GM21723 (cell line): ENCODE measurements around the gene NME7.
"Not testable (repeated sequence)": the region's sequence is repeated elsewhere in the genome, so short reads cannot be mapped to it uniquely, and the experiment has no call there.

Experiments
- ATAC-seq: cut with Tn5 transposase; IDR thresholded peaks from one replicate; pipeline ENCODE4 v1.9.1; 2021; ENCODE audit warnings: mild to moderate bottlenecking, moderate library complexity; ENCODE audit not compliant: unreplicated experiment

Gene NME7

DNA sequence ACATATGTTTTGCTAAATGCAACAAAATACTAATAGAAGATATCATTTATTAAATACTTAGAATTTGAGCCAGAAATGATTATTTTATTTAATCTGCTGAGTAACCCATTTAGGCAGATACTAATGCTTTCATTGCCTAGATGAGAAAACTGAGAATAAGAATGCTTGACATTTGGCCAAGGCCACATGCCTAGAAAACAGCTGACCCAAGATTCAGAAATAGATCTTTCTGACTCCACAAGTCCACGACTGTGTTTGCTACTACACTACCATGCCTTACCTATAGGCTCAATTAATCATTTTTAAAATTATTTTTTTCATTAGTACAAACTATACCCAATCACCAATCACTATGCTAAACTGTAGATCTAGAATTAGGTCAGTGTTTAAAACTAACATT, 131.5 kb downstream of the NME7 start:
- no peak for ATAC-seq

DNA sequence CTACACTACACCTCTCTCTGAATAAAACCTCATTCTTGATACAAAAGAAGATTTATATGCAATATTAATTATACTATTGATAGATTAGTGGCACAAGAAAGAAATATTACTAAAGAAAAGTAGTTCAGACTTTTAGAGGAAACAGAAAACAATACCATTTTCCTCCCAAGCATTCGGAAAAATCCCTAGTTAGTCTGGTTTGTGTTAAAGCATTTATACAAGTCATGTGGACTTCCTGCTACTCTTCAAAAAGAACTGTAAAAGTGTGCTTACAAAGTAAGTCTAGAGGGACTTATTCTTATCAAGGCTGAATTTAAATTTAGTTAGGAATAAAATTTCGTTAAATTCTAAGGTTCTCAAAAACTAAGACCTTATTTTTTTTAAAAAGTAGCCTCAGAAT, 132.0 kb downstream of the NME7 start:
- no peak for ATAC-seq

DNA sequence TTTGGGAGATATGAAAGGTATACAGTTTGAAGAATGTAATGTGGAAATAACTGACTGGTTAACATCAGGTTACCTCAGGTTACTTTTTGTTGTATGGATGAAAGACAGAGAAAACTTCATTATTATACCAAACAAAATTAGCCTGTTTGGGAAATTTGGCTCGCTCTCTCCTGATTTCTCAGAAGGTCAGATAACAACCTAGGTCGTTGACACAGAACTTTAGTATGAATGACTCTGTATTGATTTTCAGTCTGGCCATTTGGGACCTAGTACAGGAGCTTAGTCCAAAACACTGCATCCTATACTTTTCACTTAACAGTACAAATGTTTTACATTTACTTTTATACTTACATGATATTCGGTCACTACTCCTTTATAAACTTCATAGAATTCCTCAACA, 132.8 kb downstream of the NME7 start:
- no peak for ATAC-seq

DNA sequence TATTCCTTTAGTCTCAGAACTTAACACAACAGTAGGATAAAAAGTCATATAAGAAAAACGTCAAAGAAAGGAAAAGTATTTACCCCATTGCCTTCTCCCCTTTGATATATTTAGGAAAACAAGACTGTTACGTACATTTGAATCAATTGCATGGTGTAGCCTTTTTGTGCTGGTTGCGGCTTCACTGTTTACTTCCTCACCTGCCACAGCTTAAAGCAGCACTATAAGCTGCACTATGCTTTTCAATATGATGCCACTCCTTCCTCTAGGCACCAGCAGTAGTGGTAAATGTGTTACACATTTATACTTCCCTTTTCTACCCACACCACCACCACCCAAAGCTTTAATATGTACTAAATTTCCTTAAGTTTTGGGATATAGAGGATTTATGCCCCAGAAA, 150.0 kb downstream of the NME7 start:
- no peak for ATAC-seq

- ATAC-seq = no peak
Measured at GRCh38 chr1:169214598-169214997, 153.0 kb downstream of the NME7 start.

DNA sequence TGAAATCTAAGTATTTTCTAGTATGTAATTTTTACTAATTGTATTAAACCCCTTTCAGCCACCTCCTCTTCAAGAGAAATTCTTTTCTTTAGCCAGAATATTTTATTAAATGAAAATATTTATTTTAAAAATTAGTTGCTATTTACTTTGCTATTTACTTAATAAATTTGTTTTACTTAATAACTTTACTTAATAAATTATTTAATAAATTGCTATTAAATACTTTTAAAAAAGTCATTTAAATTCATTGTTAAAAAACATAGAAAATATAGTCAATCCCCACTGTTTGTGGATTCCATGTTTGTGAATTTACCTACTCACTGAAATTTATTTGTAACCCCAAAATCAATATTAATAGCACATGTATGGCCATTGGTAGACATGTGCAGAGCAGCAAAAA, 155.5 kb downstream of the NME7 start:
- ATAC-seq = no peak

- ATAC-seq = no peak
Measured at GRCh38 chr1:169207797-169208520, 159.6 kb downstream of the NME7 start.

DNA sequence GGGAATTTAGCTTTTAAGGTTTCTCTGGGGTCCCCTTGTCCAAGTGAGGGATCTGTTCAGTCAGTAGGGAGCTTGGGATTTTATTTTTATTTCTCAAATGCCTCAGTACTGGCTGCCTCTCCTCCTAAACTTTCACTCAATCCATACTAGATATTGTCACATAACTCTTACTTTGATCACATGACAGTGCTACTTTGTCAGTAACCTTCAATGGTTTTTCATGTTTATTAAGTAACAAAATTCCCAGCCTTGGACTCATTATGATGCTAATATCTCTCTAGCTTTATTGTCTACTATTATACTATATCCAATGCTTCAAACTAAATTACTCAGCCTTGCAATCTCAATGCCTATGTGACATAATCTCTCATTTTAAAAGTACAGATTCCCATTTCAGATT, 163.4 kb downstream of the NME7 start:
- no peak for ATAC-seq

DNA sequence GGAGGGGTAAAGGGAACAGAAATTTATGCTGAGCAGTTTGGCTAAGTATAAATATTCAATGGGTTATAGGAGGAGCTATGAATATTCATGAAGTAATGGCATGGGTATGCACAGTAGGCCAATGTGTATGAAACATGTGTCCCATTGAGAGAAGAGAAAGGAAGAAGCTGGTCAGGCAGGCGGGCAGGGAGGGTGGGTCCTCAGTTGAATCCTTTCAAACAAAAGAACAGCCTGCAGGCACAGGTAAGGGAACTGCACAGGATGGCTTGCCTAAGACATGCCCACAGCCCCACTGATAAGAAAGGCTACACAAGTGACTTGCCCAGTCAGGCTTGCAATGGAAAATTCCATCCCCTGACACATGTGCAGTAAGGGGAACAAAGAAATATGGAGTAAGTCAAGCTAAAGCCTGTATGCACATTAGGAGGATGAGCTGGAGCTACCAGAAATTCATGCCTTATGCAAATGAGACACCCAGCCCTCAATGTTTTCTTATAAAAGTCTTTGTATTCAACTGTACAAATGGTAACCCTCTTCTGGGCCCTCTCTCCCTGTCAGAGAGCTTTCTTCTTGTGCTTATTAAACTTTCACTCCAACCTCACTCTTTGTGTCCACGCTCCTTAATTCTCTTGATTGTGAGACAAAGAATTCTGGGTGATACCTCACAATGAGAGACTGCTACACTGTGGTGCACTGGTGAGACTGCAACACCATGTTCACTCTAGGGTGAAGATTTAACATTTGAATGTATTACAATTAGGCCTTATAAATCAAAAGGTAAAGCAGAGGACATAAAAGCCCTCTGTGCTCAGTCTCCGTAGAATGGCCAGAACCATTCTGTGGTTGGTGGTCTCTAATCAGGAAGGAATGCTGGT, 164.6 kb downstream of the NME7 start:
- ATAC-seq = no peak

DNA sequence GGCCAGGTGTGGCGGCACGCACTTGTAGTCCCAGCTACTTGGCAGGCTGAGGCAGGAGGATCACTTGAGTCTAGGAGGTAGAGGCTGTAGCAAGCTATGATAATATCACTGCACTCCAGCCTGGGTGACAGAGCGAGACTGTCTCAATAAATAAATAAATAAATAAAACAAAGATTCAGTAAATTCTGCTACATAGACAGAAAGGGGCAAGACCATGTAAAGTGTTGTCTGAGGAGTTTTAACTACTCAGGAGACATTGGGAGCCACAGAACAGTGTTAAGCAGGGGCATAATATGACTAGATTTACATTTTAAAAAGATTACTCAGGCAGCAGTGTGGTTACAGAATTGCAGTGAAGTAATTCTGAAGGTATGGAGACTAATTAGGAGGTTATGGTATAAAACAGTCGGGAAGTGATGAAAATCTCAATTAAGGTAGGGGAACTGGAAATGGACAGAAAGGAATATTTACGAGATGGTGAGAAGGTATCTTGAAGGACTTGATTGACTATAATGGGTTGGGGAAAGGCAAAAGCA, 166.4 kb downstream of the NME7 start:
- no peak for ATAC-seq

- ATAC-seq = no peak
Measured at GRCh38 chr1:169200319-169200718, 167.3 kb downstream of the NME7 start.

DNA sequence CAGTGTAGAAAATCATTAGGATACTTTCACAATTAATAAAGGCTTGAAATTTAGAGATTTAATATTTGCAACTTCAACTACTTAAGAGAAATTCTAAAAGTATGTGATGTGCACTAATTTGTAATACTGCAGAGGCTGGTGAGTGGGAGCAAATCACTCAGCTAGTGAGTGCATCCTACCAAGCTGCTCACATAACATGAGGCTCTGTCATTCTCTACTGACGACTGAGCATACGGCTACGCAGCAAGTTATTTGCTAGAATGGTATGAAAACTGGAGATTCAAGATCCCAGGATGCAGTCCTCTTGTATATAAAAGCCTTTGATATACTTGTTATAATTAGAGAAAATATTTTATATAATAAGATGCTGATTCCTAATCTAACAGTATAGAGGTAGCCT, 171.0 kb downstream of the NME7 start:
- ATAC-seq = no peak

DNA sequence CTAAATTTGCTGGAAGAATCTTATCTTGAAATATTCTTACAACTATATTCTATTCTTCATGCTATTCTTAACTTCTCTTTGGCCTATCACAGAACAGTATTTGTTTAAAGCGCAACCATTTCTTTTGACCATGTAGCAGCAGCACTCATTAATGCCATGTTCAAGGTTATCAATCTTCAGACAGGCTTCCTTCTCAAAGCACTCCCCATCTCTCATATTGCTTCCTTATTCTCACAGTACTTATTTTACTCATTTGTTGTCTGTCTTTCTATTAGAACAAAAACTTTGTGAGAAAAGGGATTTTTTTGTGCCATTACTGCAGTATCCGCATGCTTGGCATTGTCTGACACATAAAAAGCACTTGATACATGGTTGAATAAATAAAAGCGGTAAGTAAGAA, 171.4 kb downstream of the NME7 start:
- no peak for ATAC-seq

- ATAC-seq = no peak
Measured at GRCh38 chr1:169193191-169193850, 174.3 kb downstream of the NME7 start.

- ATAC-seq = no peak
Measured at GRCh38 chr1:169186106-169186505, 181.5 kb downstream of the NME7 start.

- ATAC-seq = no peak
Measured at GRCh38 chr1:169184812-169185211, 182.8 kb downstream of the NME7 start.

- ATAC-seq = no peak
Measured at GRCh38 chr1:169180174-169180573, 187.4 kb downstream of the NME7 start.

DNA sequence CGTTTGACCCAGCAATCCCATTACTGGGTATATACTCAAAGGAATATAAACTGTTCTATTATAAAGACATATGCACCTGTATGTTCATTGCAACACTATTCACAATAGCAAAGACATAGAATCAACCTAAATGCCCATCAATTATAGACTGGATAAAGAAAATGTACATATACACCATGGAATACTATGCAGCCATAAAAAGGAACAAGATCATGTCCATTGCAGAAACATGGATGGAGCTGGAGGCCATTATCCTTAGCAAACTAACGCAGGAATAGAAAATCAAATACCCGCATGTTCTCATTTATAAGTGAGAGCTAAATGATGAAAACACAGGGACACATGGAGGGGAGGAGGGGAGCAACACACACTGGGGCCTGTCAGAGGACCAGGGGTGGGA, 188.2 kb downstream of the NME7 start:
- ATAC-seq = not testable (repeated sequence)

GRCh38 chr1:169175461-169175860, 192.1 kb downstream of the NME7 start:
- ATAC-seq = no peak

DNA sequence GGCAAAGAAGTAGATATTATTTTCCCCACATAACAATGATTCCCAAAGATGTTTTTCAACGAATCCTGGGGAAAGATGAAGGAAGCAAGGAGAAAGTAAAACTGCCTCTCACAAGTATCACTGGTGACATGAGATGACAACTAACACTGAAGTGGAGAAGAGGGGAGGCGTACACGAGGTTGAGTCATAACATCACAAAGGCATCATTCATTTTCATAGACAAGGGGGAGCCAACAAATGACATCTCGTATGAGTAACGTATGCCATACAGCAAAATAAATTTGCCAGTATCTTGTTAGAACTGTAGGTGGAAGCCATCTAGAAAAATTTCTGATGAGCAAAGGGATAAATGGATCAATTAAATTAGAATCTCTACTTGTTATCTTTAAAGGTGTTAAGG, 204.5 kb downstream of the NME7 start:
- ATAC-seq = no peak

- ATAC-seq = peak; percentile 93
Measured at GRCh38 chr1:169161496-169162194, 206.0 kb downstream of the NME7 start.
